Small intestine (tissue), 7 donors: ENCODE data around the gene OR2T33. TPM values are rescaled to one million over a fixed set of nuclear protein-coding genes. Genes with fewer than 3 reads are reported as not detected.
"Not testable (repeated sequence)": the region's sequence is repeated elsewhere in the genome, so short reads cannot be mapped to it uniquely, and the experiment has no call there.

ENCODE experiments used
- DNase-seq, 2 donors: peaks; one replicate each; pipeline versions ENCODE4 v3.0.0 to v3.0.0-alpha.2; 2013
- FAIRE-seq: peaks from 2 replicates; lab custom pipeline; 2012; peaks lifted over from hg19 to GRCh38; lab: Jason Lieb, UNC
- H3K27ac ChIP-seq, 3 donors: one replicate each; pipeline ENCODE4 v1.5.1; 2013; ENCODE audit warnings: low read length in 2 of 3, mild to moderate bottlenecking in 2 of 3, control low read depth in 1 of 3, inconsistent platforms in 1 of 3, low read depth in 1 of 3, moderate library complexity in 1 of 3
- H3K27me3 ChIP-seq, 3 donors: one replicate each; pipeline ENCODE4 v1.6.1; 2013; ENCODE audit warnings: low read length in 3 of 3, inconsistent platforms in 1 of 3; ENCODE audit not compliant: control insufficient read depth in 3 of 3, insufficient read depth in 3 of 3
- H3K36me3 ChIP-seq, 3 donors: one replicate each; pipeline ENCODE4 v1.6.1; 2013; ENCODE audit warnings: low read length in 3 of 3, inconsistent platforms in 1 of 3, low read depth in 1 of 3, mild to moderate bottlenecking in 1 of 3, moderate library complexity in 1 of 3; ENCODE audit not compliant: control insufficient read depth in 3 of 3, insufficient read depth in 2 of 3
- H3K4me1 ChIP-seq, 3 donors: one replicate each; pipeline ENCODE4 v1.6.1; 2013; ENCODE audit warnings: low read length in 2 of 3, inconsistent platforms in 1 of 3, low read depth in 1 of 3, mild to moderate bottlenecking in 1 of 3, moderate library complexity in 1 of 3; ENCODE audit not compliant: control insufficient read depth in 3 of 3, insufficient read depth in 2 of 3
- H3K4me3 ChIP-seq, 3 donors: one replicate each; pipeline ENCODE4 v1.5.1; 2013; ENCODE audit warnings: low read length in 3 of 3, control low read depth in 1 of 3, inconsistent platforms in 1 of 3, low read depth in 1 of 3, mild to moderate bottlenecking in 1 of 3, moderate library complexity in 1 of 3
- H3K9me3 ChIP-seq, 2 donors: one replicate each; pipeline ENCODE4 v1.6.1; 2013; ENCODE audit warnings: low read depth in 1 of 2, low read length in 1 of 2; ENCODE audit not compliant: control insufficient read depth in 2 of 2, insufficient read depth in 1 of 2
- WGBS, 3 donors: extraction: QIAGEN DNeasy Blood & Tissue Kit; methylation state at CpG; one replicate each; pipeline ENCODE4 v1.1.7; 2013; 5-methylcytosine and 5-hydroxymethylcytosine counted together
- polyA plus RNA-seq, 4 donors: library from polyadenylated mRNA; stranded (reverse) in 3 of 4; unstranded in 1 of 4; fragments of 200-250 nt in 3 of 4; fragments of 120-200 nt in 1 of 4; gene quantifications; one replicate each; pipeline versions ENCODE4 v1.2.1 to v1.2.3, GENCODE V29; 2013
- donor health status: healthy with polysubstance abuse.
- donor health status: control.
- donor health status: control.
- donor health status: Bipolar disorder and iron deficiency.
- donor health status: healthy.

Gene OR2T33
- polyA plus RNA-seq, 4 donors = not detected

- Histone ChIP-seq H3K27me3 (no peaks in the 10 kb centered on the region), H3K36me3 (no peaks in the 10 kb centered on the region), H3K27ac (no peak overlapping the region), H3K9me3 (no peaks in the 10 kb centered on the region), H3K4me1 (no peaks in the 10 kb centered on the region), H3K4me3 (no peak overlapping the region)
- FAIRE-seq (no peak), DNase-seq (no peak)
- WGBS, 3 donors = 61 to 70% (median 62%) methylated on average over 4 of the region's 4 CpGs
Observed at GRCh38 chr1:248268178-248268577, 9.6 kb downstream of the OR2T33 start.

GRCh38 chr1:248259309-248259708 lies 18.5 kb downstream of the OR2T33 start:
- not testable (repeated sequence) for H3K4me1 ChIP-seq, DNase-seq, H3K27ac ChIP-seq, H3K9me3 ChIP-seq, H3K36me3 ChIP-seq, FAIRE-seq, H3K4me3 ChIP-seq, H3K27me3 ChIP-seq
- WGBS, 3 donors = 78 to 85% (median 78%) methylated on average over 1 of the region's 1 CpG

DNA sequence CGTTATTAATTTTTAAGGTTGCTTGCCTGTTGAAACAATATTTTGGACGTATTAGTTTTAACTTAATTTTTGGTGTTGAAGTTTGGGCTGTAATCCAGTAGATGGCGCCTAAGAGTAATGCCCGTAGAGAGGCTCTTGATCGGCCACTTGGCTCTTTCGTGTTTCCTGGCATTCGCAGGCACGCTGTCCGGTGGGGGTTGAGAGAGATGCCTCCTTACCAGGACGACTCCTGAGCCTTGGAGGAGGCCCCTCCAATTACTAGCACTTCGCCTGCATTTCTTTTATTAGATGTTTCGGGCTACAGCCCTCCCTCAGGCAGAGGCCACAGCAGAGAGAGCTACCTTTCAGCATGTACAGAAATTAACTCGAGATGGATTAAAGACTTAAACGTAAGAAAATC lies 34.6 kb downstream of the OR2T33 start:
- Histone ChIP-seq H3K9me3 (peaks cover 0 to 3% of the 10 kb centered on the region in 2 donors), H3K4me3 (no peak overlapping the region), H3K27ac (no peak overlapping the region), H3K36me3 (no peaks in the 10 kb centered on the region), H3K27me3 (no peaks in the 10 kb centered on the region), H3K4me1 (no peaks in the 10 kb centered on the region)
- peak; percentile 0 to 2 for DNase-seq
- no peak for FAIRE-seq
- WGBS, 3 donors = 13 to 41% (median 25%) methylated on average over 14 of the region's 14 CpGs

DNA sequence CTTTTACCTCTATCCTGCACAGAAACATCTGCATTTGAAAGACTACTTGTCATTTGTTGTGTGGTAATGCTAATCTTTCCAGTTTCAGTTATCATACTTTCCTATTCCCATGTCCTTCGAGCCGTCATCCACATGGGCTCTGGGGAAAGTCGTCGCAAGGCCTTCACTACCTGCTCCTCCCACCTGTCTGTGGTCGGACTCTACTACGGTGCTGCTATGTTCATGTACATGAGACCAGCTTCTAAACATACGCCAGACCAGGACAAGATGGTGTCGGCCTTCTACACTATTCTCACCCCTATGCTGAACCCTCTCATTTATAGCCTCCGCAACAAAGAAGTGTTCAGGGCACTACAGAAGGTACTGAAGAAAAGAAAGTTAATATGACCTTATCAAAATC lies 38.3 kb downstream of the OR2T33 start:
- FAIRE-seq = no peak
- H3K27ac ChIP-seq = no peak overlapping the region
- no peaks in the 10 kb centered on the region for H3K27me3 ChIP-seq
- H3K4me1 ChIP-seq = no peaks in the 10 kb centered on the region
- H3K9me3 ChIP-seq = peaks cover 0 to 3% of the 10 kb centered on the region in 2 donors
- no peaks in the 10 kb centered on the region for H3K36me3 ChIP-seq
- WGBS, 3 donors = 92 to 95% (median 92%) methylated on average over 9 of the region's 9 CpGs
- H3K4me3 ChIP-seq = no peak overlapping the region
- no peak for DNase-seq

DNA sequence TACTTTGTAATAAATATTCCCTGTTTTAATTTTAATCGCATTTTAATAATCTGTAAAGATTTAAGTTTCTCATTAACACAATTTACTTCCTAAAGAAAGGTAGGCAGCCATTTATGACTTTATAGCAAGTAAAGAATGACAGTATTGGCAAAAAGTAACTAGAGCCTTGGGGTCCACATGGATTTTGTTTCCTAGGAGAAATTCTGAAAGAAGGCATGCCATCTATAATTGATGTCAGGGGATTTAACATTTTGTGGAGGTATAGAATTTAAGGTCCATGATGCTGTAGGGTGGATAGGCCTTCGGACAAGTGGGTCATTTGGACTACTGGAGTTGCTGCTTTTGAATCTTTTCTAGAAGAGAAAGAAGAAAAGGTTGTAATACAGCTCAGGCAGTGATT lies 46.7 kb downstream of the OR2T33 start, which contains the start of gene OR2M4:
TSS of gene OR2M4 (plus strand) at position 301 of the 400 bp plus-strand sequence. CDS start 7,512 bp downstream, outside the sequence.
- WGBS, 3 donors = 65 to 80% (median 73%) methylated on average over 2 of the region's 2 CpGs
- DNase-seq (no peak), FAIRE-seq (no peak)
- no peak within 1 kb of the TSS for H3K27ac ChIP-seq
- no peaks in the 10 kb centered on the region for H3K27me3 ChIP-seq
- no peak within 1 kb of the TSS for H3K4me3 ChIP-seq
- no peaks in the 10 kb centered on the region for H3K4me1 ChIP-seq
- peaks cover 0 to 17% of the 10 kb centered on the region in 2 donors for H3K9me3 ChIP-seq
- H3K36me3 ChIP-seq = no peaks in the 10 kb centered on the region

- peaks cover 0 to 17% of the 10 kb centered on the region in 2 donors for H3K9me3 ChIP-seq
- DNase-seq (no peak), FAIRE-seq (no peak)
Observed at GRCh38 chr1:248229360-248229908, 48.3 kb downstream of the OR2T33 start.

DNA sequence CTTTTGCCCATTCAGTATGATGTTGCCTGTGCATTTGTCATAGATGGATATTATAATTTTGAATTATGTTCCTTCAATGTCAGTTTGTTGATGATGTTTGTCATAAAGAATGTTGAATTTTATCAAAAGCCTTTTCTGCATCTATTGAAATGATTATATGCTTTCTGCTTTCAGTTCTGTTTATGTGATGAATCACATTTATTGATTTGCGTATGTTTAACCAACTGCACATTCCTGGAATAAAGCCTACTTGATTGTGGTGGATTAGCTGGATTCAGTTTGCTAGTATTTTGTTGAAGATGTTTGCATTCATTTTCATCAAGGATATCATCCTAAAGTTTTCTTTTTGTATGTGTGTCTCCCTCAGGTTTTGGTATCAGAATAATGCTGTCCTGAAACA lies 52.2 kb downstream of the OR2T33 start:
- Histone ChIP-seq H3K36me3 (no peaks in the 10 kb centered on the region), H3K27me3 (no peaks in the 10 kb centered on the region), H3K4me3 (no peak overlapping the region), H3K9me3 (peaks cover 0 to 19% of the 10 kb centered on the region in 2 donors), H3K27ac (no peak overlapping the region), H3K4me1 (no peaks in the 10 kb centered on the region)
- FAIRE-seq (no peak), DNase-seq (no peak)
- WGBS, 3 donors = 78 to 80% (median 79%) methylated on average over 1 of the region's 1 CpG

More at GRCh38 chr1:248229360-248229908, 48.3 kb downstream of the OR2T33 start:
- Histone ChIP-seq H3K27me3 (no peaks in the 10 kb centered on the region), H3K27ac (no peak overlapping the region), H3K4me3 (no peak overlapping the region), H3K36me3 (no peaks in the 10 kb centered on the region), H3K4me1 (no peaks in the 10 kb centered on the region)
- WGBS, 3 donors = 70 to 74% (median 70%) methylated on average over 6 of the region's 6 CpGs
